Nucleus accumbens (tissue), 56 donors: Measurements from ENCODE around the gene SDC4.
"Not testable (repeated sequence)": the region's sequence is repeated elsewhere in the genome, so short reads cannot be mapped to it uniquely, and the experiment has no call there.

Experiments used
- DNase-seq, 56 donors: peaks; one replicate each; lab custom pipeline; 2025; lab: John Stamatoyannopoulos, UW

The SDC4 gene

GRCh38 chr20:45365444-45365970, 17.3 kb upstream of the SDC4 start:
- no peak for DNase-seq

GRCh38 chr20:45363611-45364492, 15.6 kb upstream of the SDC4 start:
- no peak for DNase-seq

GRCh38 chr20:45362804-45363610, 14.8 kb upstream of the SDC4 start, which contains the start of gene SYS1:
Gene SYS1 (plus strand): TSS chr20:45363156. CDS start chr20:45363532, 376 bp downstream.
- peak; percentile 85 to 100 (median 97) for DNase-seq

GRCh38 chr20:45361793-45362192, 13.6 kb upstream of the SDC4 start:
- no peak for DNase-seq

- no peak for DNase-seq
Observed at GRCh38 chr20:45359406-45360148, 11.4 kb upstream of the SDC4 start.

- no peak for DNase-seq
Observed at GRCh38 chr20:45359069-45359405, 10.8 kb upstream of the SDC4 start.

GRCh38 chr20:45358282-45359068, 10.3 kb upstream of the SDC4 start:
- peak in 43 of 56 donors; percentile 11 to 84 (median 40) for DNase-seq

GRCh38 chr20:45355209-45356084, 7.2 kb upstream of the SDC4 start:
- DNase-seq: no peak

- no peak for DNase-seq
Observed at GRCh38 chr20:45354423-45355208, 6.4 kb upstream of the SDC4 start.

- no peak for DNase-seq
Observed at GRCh38 chr20:45353746-45354145, 5.5 kb upstream of the SDC4 start.

- no peak for DNase-seq
Observed at GRCh38 chr20:45352729-45353128, 4.5 kb upstream of the SDC4 start.

GRCh38 chr20:45350795-45351194, 2.6 kb upstream of the SDC4 start:
- not testable (repeated sequence) for DNase-seq

GRCh38 chr20:45350217-45350616, 2.0 kb upstream of the SDC4 start:
- no peak for DNase-seq

- DNase-seq: no peak
Observed at GRCh38 chr20:45347297-45347935, 808 bp downstream of the SDC4 start.

GRCh38 chr20:45346851-45347250, 1.4 kb downstream of the SDC4 start:
- no peak for DNase-seq

- no peak for DNase-seq
Observed at GRCh38 chr20:45346291-45346718, 1.9 kb downstream of the SDC4 start.
